A673 (cell line): Measurements from ENCODE around the gene PBXIP1. TPM values are rescaled to one million over a fixed set of nuclear protein-coding genes. Genes with fewer than 3 reads are reported as not detected.

Source experiments
- BruUV-seq: library from RNA; stranded (reverse); fragments of 400-500 nt; replicated peaks from 2 replicates; lab custom pipeline; 2021; lab: Mats Ljungman, UMichigan
- CTCF ChIA-PET: fragments of 300-600 bp; sonication (Branson Sonifier 250); formaldehyde crosslinking; loops from one replicate; lab custom pipeline; 2022; ENCODE audit warnings: antibody characterized with exemption; lab: Charles Lee
- POLR2A ChIA-PET: fragments of 300-600 bp; sonication (Branson Sonifier 250); formaldehyde crosslinking; loops from one replicate; lab custom pipeline; 2022; ENCODE audit warnings: antibody characterized with exemption; ENCODE audit not compliant: low non-redundant PET; lab: Charles Lee
- DNase-seq: peaks from one replicate; pipeline ENCODE4 v3.0.0-alpha.2; 2015; ENCODE audit warnings: low spot score
- H3K27ac ChIP-seq: fragments of 200-600 bp; sonication (generic); 2 replicates; pipeline ENCODE4 v1.5.1; 2016; ENCODE audit warnings: mixed run types, low read depth, mild to moderate bottlenecking, mixed read lengths, antibody characterized with exemption, low read length; ENCODE audit not compliant: poor library complexity, severe bottlenecking
- H3K27me3 ChIP-seq: fragments of 200-600 bp; sonication (generic); replicated peaks from 2 replicates; pipeline ENCODE4 v1.6.1; 2017; ENCODE audit warnings: mixed run types, low read depth, mild to moderate bottlenecking, mixed read lengths, antibody characterized with exemption, low read length; ENCODE audit not compliant: insufficient read depth, poor library complexity
- H3K36me3 ChIP-seq: fragments of 200-600 bp; sonication (generic); 2 replicates; pipeline ENCODE4 v1.6.1; 2016; ENCODE audit warnings: mixed run types, mild to moderate bottlenecking, mixed read lengths, antibody characterized with exemption, low read length; ENCODE audit not compliant: insufficient read depth, poor library complexity, severe bottlenecking
- H3K4me1 ChIP-seq: fragments of 200-600 bp; sonication (generic); 2 replicates; pipeline ENCODE4 v1.6.1; 2017; ENCODE audit warnings: mixed run types, mild to moderate bottlenecking, mixed read lengths, antibody characterized with exemption, low read length; ENCODE audit not compliant: insufficient read depth, poor library complexity, severe bottlenecking
- H3K4me3 ChIP-seq: fragments of 200-600 bp; sonication (generic); 2 replicates; pipeline ENCODE4 v1.5.1; 2016; ENCODE audit warnings: low read depth, mixed run types, mild to moderate bottlenecking, mixed read lengths, low read length; ENCODE audit not compliant: poor library complexity, severe bottlenecking
- H3K9me3 ChIP-seq: fragments of 200-600 bp; sonication (generic); 2 replicates; pipeline ENCODE4 v1.6.1; 2016; ENCODE audit warnings: mixed run types, low read depth, mild to moderate bottlenecking, mixed read lengths, antibody characterized with exemption, low read length; ENCODE audit not compliant: poor library complexity, severe bottlenecking
- EZH2 ChIP-seq: fragments of 200-600 bp; sonication (generic); IDR thresholded peaks from 2 replicates; pipeline ENCODE4 v1.6.1; 2017; ENCODE audit warnings: borderline replicate concordance, low read depth, mild to moderate bottlenecking, mixed read lengths, antibody characterized with exemption, low read length; ENCODE audit not compliant: poor library complexity, severe bottlenecking
- intact Hi-C: fragments of 100-400 bp; cut with micrococcal nuclease; formaldehyde crosslinking; loops from one replicate; pipeline ENCODE4 v1.10.0; 2022; ENCODE audit not compliant: unreplicated experiment
- total RNA-seq: library from RNA; stranded (reverse); gene quantifications from 2 replicates; pipeline ENCODE4 v1.2.3, GENCODE V29; 2021
- TF ChIP-seq, protein P1 (sequence below): fragments of 300-800, 200-600 bp; sonication (generic); conservative IDR thresholded peaks from 2 replicates; pipeline ENCODE4 v1.5.1; 2017; ENCODE audit warnings: low read depth, mild to moderate bottlenecking, antibody characterized with exemption, low read length, moderate library complexity, mixed read lengths

Gene PBXIP1
- total RNA-seq, 1 experiment from 2014 or later = 12.7 TPM

- no peaks in the 10 kb centered on the region for H3K27me3 ChIP-seq
- POLR2A ChIA-PET = no interaction called here
- BruUV-seq = no TSS peak
- no peak for DNase-seq
- peaks cover 13% of the 10 kb centered on the region for H3K4me1 ChIP-seq
- H3K27ac ChIP-seq = no peak overlapping the region
- no peak overlapping the region for H3K4me3 ChIP-seq
- intact Hi-C loops = no loop called here
- no peaks in the 10 kb centered on the region for H3K9me3 ChIP-seq
- peaks cover 19% of the 10 kb centered on the region for H3K36me3 ChIP-seq
- CTCF ChIA-PET = interaction anchor here (1.2 to 2.4 kb wide), 3 partner anchors 14 to 63 kb away, joined by 3 to 15 read pairs (median 5); partner anchors contain the start of gene SHC1
- no peak for TF ChIP-seq EZH2
- TF ChIP-seq, protein P1, sequence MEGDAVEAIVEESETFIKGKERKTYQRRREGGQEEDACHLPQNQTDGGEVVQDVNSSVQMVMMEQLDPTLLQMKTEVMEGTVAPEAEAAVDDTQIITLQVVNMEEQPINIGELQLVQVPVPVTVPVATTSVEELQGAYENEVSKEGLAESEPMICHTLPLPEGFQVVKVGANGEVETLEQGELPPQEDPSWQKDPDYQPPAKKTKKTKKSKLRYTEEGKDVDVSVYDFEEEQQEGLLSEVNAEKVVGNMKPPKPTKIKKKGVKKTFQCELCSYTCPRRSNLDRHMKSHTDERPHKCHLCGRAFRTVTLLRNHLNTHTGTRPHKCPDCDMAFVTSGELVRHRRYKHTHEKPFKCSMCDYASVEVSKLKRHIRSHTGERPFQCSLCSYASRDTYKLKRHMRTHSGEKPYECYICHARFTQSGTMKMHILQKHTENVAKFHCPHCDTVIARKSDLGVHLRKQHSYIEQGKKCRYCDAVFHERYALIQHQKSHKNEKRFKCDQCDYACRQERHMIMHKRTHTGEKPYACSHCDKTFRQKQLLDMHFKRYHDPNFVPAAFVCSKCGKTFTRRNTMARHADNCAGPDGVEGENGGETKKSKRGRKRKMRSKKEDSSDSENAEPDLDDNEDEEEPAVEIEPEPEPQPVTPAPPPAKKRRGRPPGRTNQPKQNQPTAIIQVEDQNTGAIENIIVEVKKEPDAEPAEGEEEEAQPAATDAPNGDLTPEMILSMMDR = no peak
Observed at GRCh38 chr1:154954541-154954940, 1.4 kb downstream of the PBXIP1 start.

- CTCF ChIA-PET = interaction anchor here (0.5 kb wide), 1 partner anchor 131 kb away, joined by 3 read pairs; no protein-coding TSS in a partner anchor
- Histone ChIP-seq H3K36me3 (peaks cover 9% of the 10 kb centered on the region), H3K27ac (no peak overlapping the region), H3K4me3 (no peak overlapping the region), H3K9me3 (no peaks in the 10 kb centered on the region), H3K4me1 (peaks cover 13% of the 10 kb centered on the region), H3K27me3 (no peaks in the 10 kb centered on the region)
- no peak for TF ChIP-seq EZH2
- TF ChIP-seq, protein P1 = no peak
- POLR2A ChIA-PET = no interaction called here
- BruUV-seq = no TSS peak
- intact Hi-C loops = no loop called here
- DNase-seq = no peak
Observed at GRCh38 chr1:154953611-154954038, 2.3 kb downstream of the PBXIP1 start.

GRCh38 chr1:154952664-154953063, 3.2 kb downstream of the PBXIP1 start:
- intact Hi-C loops = no loop called here
- ChIA-PET CTCF (no interaction called here), POLR2A (no interaction called here)
- Histone ChIP-seq H3K4me1 (peaks cover 13% of the 10 kb centered on the region), H3K27ac (no peak overlapping the region), H3K4me3 (no peak overlapping the region), H3K36me3 (peaks cover 3% of the 10 kb centered on the region), H3K27me3 (no peaks in the 10 kb centered on the region), H3K9me3 (no peaks in the 10 kb centered on the region)
- TF ChIP-seq EZH2 = no peak
- TF ChIP-seq, protein P1 = no peak
- BruUV-seq = no TSS peak
- DNase-seq = no peak
